GM18873 (cell line): Measurements from ENCODE around the gene PRSS38.

ENCODE experiments used
- ATAC-seq: cut with Tn5 transposase; IDR thresholded peaks from one replicate; pipeline ENCODE4 v1.9.1; 2021; ENCODE audit warnings: mild to moderate bottlenecking, moderate library complexity, moderate number of reproducible peaks; ENCODE audit not compliant: unreplicated experiment, low FRiP score

The PRSS38 gene

GRCh38 chr1:227778401-227778947 is 37.0 kb upstream of the PRSS38 start:
- no peak for ATAC-seq

GRCh38 chr1:227779021-227779441 is 36.4 kb upstream of the PRSS38 start:
- no peak for ATAC-seq

- ATAC-seq: no peak
These were observed 35.8 kb upstream of the PRSS38 start for GRCh38 chr1:227779685-227780084.

- ATAC-seq: no peak
These were observed 35.1 kb upstream of the PRSS38 start for GRCh38 chr1:227780101-227781044.

GRCh38 chr1:227781314-227781930 is 34.1 kb upstream of the PRSS38 start:
- ATAC-seq: no peak

- ATAC-seq: no peak
These were observed 33.2 kb upstream of the PRSS38 start for GRCh38 chr1:227782226-227782625.

- ATAC-seq: no peak
These were observed 30.2 kb upstream of the PRSS38 start for GRCh38 chr1:227785094-227785804.

GRCh38 chr1:227785805-227786671 is 29.4 kb upstream of the PRSS38 start:
- ATAC-seq: no peak

GRCh38 chr1:227786673-227787512 is 28.6 kb upstream of the PRSS38 start:
- no peak for ATAC-seq

- peak; percentile 87 for ATAC-seq
These were observed 27.8 kb upstream of the PRSS38 start for GRCh38 chr1:227787513-227788270.

- peak; percentile 28 for ATAC-seq
These were observed 27.0 kb upstream of the PRSS38 start for GRCh38 chr1:227788271-227789083.

- ATAC-seq: no peak
These were observed 26.1 kb upstream of the PRSS38 start for GRCh38 chr1:227789084-227790033.

- ATAC-seq: no peak
These were observed 25.5 kb upstream of the PRSS38 start for GRCh38 chr1:227790034-227790400.

GRCh38 chr1:227790868-227791267 is 24.6 kb upstream of the PRSS38 start:
- ATAC-seq: no peak

GRCh38 chr1:227791425-227792143 is 23.9 kb upstream of the PRSS38 start:
- no peak for ATAC-seq
